ENCODE data around the gene RRP36.
A peak's percentile ranks its signal among the peaks of the same experiment; 100 is the strongest.

RRP36 gene

DNA sequence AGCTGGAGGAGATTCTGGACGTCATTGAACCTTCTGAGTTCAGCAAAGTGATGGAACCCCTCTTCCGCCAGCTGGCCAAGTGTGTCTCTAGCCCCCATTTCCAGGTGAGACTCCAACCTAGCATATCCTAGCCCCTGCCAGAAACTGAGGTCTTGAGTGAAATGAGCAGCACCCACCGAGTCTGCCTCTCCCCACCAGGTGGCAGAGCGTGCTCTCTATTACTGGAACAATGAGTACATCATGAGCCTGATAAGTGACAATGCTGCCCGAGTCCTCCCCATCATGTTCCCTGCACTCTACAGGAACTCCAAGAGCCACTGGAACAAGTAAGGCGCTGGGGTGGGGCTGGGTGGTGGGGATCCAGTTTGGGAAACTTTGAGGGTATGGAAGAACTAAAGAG, 12.3 kb upstream of the RRP36 start:
- DNase-seq, result no peak

- no peak for DNase-seq
Observed at GRCh38 chr6:43011207-43011606, 10.2 kb upstream of the RRP36 start.

- DNase-seq, result no peak
Observed at GRCh38 chr6:43012364-43012763, 9.1 kb upstream of the RRP36 start.

DNA sequence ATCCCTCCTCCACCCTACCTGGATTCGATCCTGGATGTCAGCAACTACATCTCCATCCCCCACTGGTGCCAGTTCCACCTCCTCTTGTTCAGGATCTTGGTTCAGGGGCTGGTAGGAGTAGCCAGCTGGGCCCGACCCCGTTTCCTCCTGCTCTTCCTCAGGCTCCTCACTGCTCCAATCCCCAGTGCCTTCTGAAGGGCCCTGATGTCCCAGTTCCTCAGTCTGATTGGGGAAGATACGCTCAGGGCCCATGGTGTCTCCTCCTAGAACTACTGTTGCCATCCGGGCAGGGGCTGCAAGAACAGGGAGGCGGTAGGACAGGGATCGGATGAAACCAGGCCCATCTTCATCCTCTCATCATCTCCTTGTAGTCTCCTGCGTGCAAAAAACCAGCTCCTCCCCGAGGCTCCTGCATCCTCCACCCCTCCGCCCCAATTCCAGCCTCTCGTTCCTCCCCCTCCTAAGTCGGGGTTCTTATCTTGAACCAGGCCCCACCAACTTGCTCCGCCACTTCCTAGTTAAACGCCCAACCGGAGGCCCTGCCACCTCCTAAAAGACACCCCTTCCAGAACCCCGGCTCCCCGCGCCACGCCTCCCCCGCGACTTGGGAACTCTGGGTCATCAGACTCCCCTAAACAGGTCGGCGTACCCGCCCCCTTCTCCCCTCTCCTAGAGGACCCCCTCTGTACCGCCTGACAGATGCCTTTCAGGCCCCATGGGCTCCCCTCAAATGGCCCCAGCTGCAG, 8.2 kb upstream of the RRP36 start:
- DNase-seq, result no peak

- peak; percentile 96 for DNase-seq
Observed at GRCh38 chr6:43013843-43014433, 7.5 kb upstream of the RRP36 start, which contains the start of the genes KLHDC3 and MEA1. Gene KLHDC3 (plus strand): TSS chr6:43014249. CDS start chr6:43017193, 2,944 bp downstream. Gene MEA1 (minus strand): TSS chr6:43013946. CDS start chr6:43013813, 133 bp downstream.

- DNase-seq, result no peak
Observed at GRCh38 chr6:43014434-43014909, 7.0 kb upstream of the RRP36 start.

GRCh38 chr6:43016176-43016942, 5.1 kb upstream of the RRP36 start:
- DNase-seq, result no peak

DNA sequence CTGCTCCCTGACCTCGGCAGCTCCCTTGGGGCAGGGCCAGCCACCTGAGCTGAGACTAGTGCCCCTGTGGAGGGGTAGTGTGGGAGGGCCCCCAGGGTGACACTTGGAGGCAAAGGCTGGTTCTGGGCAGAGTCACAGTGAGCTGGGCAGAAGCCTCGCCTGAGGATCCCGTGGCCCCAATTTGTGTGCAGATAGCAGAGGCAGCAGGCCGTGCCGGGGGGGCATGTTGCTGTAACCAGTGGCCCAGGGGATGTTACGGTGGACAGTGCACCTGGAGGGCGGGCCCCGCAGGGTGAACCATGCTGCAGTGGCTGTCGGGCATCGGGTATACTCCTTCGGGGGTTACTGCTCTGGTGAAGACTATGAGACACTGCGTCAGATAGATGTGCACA, 4.5 kb upstream of the RRP36 start:
- DNase-seq, result no peak

GRCh38 chr6:43019152-43019551, 2.3 kb upstream of the RRP36 start:
- no peak for DNase-seq

DNA sequence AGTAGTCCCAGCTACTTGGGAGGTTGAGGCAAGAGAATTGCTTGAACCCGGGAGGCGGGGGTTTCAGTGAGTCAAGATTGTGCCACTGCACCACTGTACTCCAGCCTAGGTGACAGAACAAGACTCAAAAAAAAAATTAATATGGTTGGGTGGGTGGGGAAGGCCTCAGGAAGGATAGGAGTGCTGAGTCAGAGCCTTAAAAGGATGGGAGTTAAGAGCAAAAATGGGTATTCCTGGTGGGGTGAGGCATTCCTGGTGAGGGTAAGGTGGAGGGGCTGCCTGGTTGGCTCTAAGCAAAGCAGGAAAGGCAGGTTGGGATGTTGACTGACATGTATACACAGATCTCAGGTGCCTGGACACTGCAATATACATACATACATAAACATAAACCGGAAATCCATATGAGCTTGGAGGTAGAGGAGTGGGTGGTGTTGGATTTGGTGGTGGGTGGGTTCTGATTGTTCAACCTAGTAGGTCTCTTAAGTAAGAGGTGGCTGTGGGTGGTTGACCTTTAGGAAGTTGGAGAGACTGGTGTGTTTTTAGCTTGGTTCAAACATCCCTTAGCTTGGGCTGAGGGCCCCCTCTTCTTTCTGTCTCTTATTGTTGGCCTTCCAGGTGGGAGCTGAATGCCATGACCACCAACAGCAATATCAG, 1.2 kb upstream of the RRP36 start:
- DNase-seq, result no peak

- DNase-seq, result no peak
Observed at GRCh38 chr6:43020847-43021246, 576 bp upstream of the RRP36 start.

- no peak for DNase-seq
Observed at GRCh38 chr6:43024436-43024835, 3.0 kb downstream of the RRP36 start.

DNA sequence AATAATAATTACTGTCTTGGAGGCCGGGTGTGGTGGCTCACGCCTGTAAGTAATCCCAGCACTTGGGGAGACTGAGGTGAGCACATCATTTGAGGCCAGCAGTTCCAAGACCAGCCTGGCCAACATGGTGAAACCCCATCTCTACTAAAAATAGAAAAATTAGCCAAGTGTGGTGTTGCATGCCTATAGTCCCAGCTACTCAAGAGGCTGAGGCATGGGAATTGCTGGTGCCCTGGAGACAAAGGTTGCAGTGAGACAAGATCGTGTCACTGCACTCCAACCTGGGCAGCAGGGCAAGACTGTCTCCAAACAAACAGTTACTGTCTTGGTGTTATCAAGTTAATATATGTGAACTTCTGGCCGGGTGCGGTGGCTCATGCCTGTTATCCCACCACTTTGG, 4.9 kb downstream of the RRP36 start:
- no peak for DNase-seq

- DNase-seq, result no peak
Observed at GRCh38 chr6:43029120-43029519, 7.7 kb downstream of the RRP36 start.

- DNase-seq, result no peak
Observed at GRCh38 chr6:43032326-43032725, 10.9 kb downstream of the RRP36 start.

DNA sequence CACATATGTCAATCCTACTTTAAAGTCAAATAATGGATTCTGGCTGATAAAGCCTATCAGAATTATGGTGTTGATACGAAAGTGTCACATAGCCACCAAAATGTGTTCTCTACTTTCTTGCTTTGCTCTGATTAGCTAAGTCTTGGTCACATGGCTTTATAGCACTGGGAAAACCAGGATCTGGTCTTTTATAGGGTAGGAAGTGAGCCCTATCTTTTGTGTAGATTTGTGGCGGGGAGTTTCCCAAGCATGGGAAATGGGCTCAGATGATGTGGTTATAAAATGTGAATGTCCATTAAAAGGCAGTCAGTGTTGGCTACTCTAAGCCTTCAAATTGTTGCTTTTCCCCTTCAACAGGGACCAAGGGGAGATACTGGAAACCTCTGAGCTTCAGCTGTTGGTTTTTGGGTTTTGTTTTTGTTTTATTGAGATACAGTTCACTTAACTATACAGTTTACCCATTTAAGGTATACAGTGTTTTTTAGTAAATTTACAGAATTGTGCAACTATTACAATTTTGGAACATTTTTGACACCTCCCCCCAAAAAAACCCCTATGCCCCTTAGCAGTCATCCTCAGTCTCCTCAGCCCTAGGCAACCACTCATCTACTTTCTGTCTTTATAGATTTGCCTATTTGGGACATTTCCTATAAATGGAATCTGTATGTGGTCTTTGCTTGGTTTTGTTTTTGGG, 12.2 kb downstream of the RRP36 start:
- no peak for DNase-seq

DNA sequence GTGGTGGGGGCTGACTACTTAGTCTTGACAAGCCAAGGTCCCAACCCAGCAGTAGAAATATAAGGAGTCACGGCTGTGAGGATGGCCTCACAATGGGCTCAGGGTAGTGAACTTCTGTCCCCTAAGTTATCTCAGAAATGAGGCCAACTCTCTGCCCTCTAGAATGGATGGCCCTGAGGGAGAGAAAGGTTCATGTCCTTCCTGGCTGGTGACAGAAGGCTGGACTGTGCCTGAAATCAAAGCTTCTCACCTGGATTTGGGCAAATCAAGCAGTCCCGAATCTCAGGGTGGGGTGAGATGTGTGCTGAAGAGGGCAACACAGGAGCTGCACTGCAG, 12.7 kb downstream of the RRP36 start:
- no peak for DNase-seq

DNA sequence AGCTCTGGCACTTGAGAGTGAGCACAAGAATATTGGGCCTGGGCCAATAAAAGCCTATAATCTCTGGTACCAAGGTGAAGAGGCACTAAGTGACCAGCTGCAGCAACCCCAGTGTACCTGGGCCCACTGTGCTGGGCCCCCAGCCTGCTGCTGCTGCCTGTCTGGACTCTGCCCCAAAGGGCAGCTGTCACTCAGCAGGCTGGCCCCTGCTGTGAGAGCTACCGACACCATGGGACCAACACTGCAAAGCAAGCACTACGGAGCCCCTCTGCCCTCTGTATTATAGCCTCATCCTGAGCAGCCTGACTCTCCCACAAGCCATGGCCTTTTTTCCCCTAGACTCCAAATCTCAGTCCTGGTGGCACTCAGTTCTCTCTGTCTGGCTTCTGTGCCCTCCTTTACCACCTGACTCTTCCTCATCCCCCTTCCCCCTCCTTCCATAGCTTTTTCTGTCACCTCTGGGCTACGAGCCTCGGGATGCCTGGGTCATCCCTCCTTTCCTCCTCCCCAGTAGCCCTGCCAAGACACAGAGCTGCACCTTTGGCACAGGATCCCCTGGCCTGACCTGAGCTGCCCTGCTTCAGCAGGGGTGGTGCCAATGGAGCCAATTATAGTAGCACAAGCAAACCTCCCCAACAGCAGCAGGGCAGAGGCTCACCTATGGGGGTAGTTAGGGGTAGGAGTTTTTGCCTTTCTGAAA, 14.2 kb downstream of the RRP36 start:
- no peak for DNase-seq

DNA sequence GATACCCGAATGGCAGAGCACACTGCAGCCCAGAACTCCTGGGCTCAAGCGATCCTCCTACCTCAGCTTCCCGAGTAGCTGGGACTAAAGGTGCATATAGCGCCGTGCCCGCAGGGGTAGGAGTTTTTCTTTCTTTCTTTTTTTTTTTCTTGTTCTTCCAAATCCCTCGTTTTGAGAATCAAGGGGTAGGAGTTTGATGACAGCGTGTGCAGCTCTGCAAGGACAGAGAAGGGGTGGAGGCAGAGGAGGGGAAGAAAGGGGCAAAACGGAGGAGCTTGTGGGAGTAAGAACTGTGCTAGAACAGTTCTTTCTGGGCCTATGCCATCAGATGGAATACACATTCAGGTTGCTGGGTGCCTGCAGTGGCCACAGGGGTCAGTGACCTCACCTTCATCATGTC, 15.3 kb downstream of the RRP36 start:
- no peak for DNase-seq

DNA sequence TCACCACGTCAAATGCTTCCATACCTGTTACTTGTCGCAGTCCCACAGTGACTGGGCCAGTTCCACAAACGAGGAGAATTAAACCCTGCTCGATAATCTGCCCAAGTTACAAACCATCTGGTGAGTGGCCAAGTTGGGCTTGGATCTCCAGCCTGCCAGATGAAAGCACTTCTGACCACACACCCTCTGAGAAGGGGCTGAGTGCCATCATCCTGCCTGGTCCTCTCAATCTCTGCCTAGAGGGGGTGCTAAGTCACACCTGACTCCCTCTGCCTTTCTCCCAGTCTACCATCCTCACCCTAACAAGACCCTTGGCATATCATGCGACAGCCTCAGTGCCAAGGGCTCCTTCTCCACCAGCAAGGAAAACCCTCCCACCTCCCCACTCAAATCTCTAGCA, 15.8 kb downstream of the RRP36 start:
- no peak for DNase-seq

DNA sequence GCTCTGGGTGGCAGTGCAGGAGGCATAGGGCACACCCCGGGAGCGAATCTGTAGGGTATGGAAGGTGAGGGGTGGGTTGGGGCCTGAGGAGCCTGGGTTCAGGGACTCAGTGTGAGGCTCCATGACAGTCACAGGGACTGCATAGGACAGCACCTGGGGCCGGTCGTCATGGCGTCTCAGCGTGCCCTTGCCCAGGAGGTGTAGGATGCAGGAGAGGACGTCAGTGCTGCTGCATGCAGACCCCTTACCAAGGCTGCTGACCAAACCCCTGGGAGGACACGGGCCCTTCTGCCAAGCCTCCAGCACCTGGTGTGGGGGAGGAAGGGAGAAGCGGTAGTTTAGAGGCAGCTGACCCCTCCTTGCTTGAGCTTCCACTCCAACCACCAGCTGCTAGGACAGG, 16.3 kb downstream of the RRP36 start:
- DNase-seq, result no peak

- DNase-seq, result no peak
Observed at GRCh38 chr6:43038727-43039126, 17.3 kb downstream of the RRP36 start.

Measured in activated CD8-positive, alpha-beta memory T cell treated with anti-CD3 and anti-CD28 coated beads, Interleukin-2, amount 50 U/mL, for 48 hours (primary cell).